Uterus (tissue), 2 donors: ENCODE data around the gene CCSER1.

Experiments
- POLR2A ChIP-seq, 2 donors: fragments of 450-650 bp; IDR thresholded peaks; one replicate each; pipeline ENCODE4 v1.6.1; 2016; ENCODE audit warnings: antibody characterized with exemption in 2 of 2, mild to moderate bottlenecking in 1 of 2, moderate library complexity in 1 of 2
- TF ChIP-seq, protein P1 (sequence below), 4 experiments: fragments of 200-600 bp in 2 of 4; fragments of 450-650 bp in 2 of 4; sonication (generic) in 2 of 4; IDR thresholded peaks; one replicate each; pipeline ENCODE4 v1.5.1; 2016 to 2019; ENCODE audit warnings: antibody characterized with exemption in 4 of 4, mild to moderate bottlenecking in 2 of 4, moderate library complexity in 1 of 4

DNA sequence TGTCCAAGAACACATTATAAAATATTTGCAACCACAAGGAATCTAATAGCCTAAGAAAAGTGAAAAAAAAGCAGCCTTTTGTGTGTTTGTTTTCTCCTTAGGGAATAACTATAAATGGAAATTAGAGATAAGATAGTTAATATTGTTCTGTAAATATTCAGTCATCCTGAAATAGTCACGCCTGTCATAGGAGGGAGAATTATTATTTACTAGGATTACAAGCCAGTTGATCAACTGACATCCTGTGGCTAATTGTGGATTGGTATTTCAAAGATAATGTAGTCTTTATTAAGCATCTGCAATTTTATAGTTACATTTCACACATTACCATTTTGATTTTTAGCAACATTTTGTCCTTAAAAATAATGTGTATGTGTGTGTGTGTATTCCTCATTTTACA is 118.6 kb downstream of the CCSER1 start:
- TF ChIP-seq, protein P1, sequence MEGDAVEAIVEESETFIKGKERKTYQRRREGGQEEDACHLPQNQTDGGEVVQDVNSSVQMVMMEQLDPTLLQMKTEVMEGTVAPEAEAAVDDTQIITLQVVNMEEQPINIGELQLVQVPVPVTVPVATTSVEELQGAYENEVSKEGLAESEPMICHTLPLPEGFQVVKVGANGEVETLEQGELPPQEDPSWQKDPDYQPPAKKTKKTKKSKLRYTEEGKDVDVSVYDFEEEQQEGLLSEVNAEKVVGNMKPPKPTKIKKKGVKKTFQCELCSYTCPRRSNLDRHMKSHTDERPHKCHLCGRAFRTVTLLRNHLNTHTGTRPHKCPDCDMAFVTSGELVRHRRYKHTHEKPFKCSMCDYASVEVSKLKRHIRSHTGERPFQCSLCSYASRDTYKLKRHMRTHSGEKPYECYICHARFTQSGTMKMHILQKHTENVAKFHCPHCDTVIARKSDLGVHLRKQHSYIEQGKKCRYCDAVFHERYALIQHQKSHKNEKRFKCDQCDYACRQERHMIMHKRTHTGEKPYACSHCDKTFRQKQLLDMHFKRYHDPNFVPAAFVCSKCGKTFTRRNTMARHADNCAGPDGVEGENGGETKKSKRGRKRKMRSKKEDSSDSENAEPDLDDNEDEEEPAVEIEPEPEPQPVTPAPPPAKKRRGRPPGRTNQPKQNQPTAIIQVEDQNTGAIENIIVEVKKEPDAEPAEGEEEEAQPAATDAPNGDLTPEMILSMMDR (IDR thresholded peaks at IDR 0.05), result no peak
- TF ChIP-seq POLR2A (IDR thresholded peaks at IDR 0.05), result no peak
